ENCODE data around the gene MX2.

The MX2 gene

DNA sequence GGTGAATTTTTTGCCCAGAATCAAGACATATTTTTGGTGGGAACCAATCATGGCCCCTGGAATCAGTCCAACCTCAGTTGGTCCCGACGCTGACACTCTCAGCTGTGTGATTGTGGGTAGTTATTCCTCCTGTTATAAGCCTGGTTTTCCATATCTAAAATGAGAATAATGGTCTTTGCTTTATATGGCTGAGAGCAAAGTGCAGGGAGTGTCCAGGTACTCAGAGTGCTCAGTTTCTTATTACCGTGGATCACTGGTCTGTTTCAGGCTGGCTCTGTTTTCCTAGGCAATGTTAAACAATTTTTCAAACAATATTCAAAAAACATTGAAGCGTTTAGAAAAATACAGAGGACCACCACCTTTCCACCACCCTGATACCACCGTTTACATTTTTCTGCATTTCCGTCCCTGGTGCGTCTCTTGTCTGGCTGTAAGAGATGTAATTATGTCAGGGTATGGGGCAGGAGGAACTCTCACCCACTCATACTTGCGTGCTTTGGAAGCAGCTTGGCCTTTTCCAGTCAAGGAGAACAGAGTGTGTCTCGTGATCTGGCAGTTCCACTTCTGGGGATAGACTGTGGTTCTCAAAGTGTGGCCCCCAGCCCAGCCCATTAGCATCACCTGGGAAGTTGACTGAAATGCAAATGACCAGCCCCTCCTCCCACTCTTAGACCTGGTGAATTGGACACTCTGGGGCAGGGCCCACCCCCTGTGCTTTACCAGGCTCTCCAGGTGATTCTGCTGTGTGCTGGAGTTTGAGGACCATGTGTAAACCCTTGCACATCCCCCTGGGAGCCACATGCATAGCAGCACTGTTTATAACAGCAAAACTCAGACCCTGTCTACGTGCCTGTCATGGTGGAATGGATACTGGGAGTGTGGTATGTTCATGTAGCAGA is 71.0 kb downstream of the MX2 start:
- peaks cover 13% of the 10 kb centered on the region; the same call in 1 of the 2 replicates for H3K27me3 ChIP-seq (ENCODE audit: control insufficient read depth, low read length)
- 0 out of 2 replicates have a peak, but pooled peaks cover 3% of the 10 kb centered on the region for H3K4me1 ChIP-seq (ENCODE audit: control insufficient read depth, low read length)
- H3F3A ChIP-seq (ENCODE audit: control insufficient read depth, insufficient read depth) = no peaks in the 10 kb centered on the region
- TF ChIP-seq EZH2phosphoT487 (IDR thresholded peaks at IDR 0.05; ENCODE audit: borderline replicate concordance, low read length) (no peak), CTCF (IDR thresholded peaks at IDR 0.05; ENCODE audit: low read depth, low read length, poor library complexity, severe bottlenecking) (no peak)
- H4K20me1 ChIP-seq (ENCODE audit: control insufficient read depth, insufficient read depth, low read depth, low read length) = no peaks in the 10 kb centered on the region
- no peak overlapping the region for H3K27ac ChIP-seq (ENCODE audit: low read depth, low read length)
- H3K4me3 ChIP-seq (ENCODE audit: low read length) = no peak overlapping the region
- H3K36me3 ChIP-seq (ENCODE audit: control insufficient read depth, low read length) = no peaks in the 10 kb centered on the region
- H3K9me3 ChIP-seq (ENCODE audit: control insufficient read depth, insufficient read depth, low read length) = peaks cover 3% of the 10 kb centered on the region; the same call in 1 of the 2 replicates
- no peaks in the 10 kb centered on the region for H3K9me2 ChIP-seq (replicated peaks; ENCODE audit: control insufficient read depth, low read length)
- H3K4me2 ChIP-seq (ENCODE audit: low read length) = no peak overlapping the region
- H3K79me2 ChIP-seq (ENCODE audit: control insufficient read depth, low read length) = no peaks in the 10 kb centered on the region

GRCh38 chr21:41433566-41433965 is 71.7 kb downstream of the MX2 start:
- peaks cover 7% of the 10 kb centered on the region; the same call in 1 of the 2 replicates for H3K27me3 ChIP-seq (ENCODE audit: control insufficient read depth, low read length)
- no peaks in the 10 kb centered on the region for H3F3A ChIP-seq (ENCODE audit: control insufficient read depth, insufficient read depth)
- peaks cover 3% of the 10 kb centered on the region; the same call in 1 of the 2 replicates for H3K9me3 ChIP-seq (ENCODE audit: control insufficient read depth, insufficient read depth, low read length)
- 0 out of 2 replicates have a peak, but pooled peaks cover 3% of the 10 kb centered on the region for H3K4me1 ChIP-seq (ENCODE audit: control insufficient read depth, low read length)
- H3K27ac ChIP-seq (ENCODE audit: low read depth, low read length) = no peak overlapping the region
- no peak for TF ChIP-seq EZH2phosphoT487 (IDR thresholded peaks at IDR 0.05; ENCODE audit: borderline replicate concordance, low read length)
- no peak for TF ChIP-seq CTCF (IDR thresholded peaks at IDR 0.05; ENCODE audit: low read depth, low read length, poor library complexity, severe bottlenecking)
- no peaks in the 10 kb centered on the region for H3K9me2 ChIP-seq (replicated peaks; ENCODE audit: control insufficient read depth, low read length)
- H4K20me1 ChIP-seq (ENCODE audit: control insufficient read depth, insufficient read depth, low read depth, low read length) = no peaks in the 10 kb centered on the region
- no peak overlapping the region for H3K4me2 ChIP-seq (ENCODE audit: low read length)
- no peaks in the 10 kb centered on the region for H3K79me2 ChIP-seq (ENCODE audit: control insufficient read depth, low read length)
- H3K36me3 ChIP-seq (ENCODE audit: control insufficient read depth, low read length) = no peaks in the 10 kb centered on the region
- H3K4me3 ChIP-seq (ENCODE audit: low read length) = no peak overlapping the region

GRCh38 chr21:41435706-41436105 is 73.9 kb downstream of the MX2 start:
- Histone ChIP-seq H3K4me2 (ENCODE audit: low read length) (no peak overlapping the region), H3F3A (ENCODE audit: control insufficient read depth, insufficient read depth) (no peaks in the 10 kb centered on the region), H3K9me2 (replicated peaks; ENCODE audit: control insufficient read depth, low read length) (no peaks in the 10 kb centered on the region), H3K36me3 (ENCODE audit: control insufficient read depth, low read length) (no peaks in the 10 kb centered on the region), H4K20me1 (ENCODE audit: control insufficient read depth, insufficient read depth, low read depth, low read length) (no peaks in the 10 kb centered on the region), H3K79me2 (ENCODE audit: control insufficient read depth, low read length) (no peaks in the 10 kb centered on the region), H3K4me1 (ENCODE audit: control insufficient read depth, low read length) (0 out of 2 replicates have a peak, but pooled peaks cover 3% of the 10 kb centered on the region), H3K4me3 (ENCODE audit: low read length) (no peak overlapping the region), H3K27ac (ENCODE audit: low read depth, low read length) (no peak overlapping the region), H3K27me3 (ENCODE audit: control insufficient read depth, low read length) (peaks cover 3% of the 10 kb centered on the region; the same call in 1 of the 2 replicates), H3K9me3 (ENCODE audit: control insufficient read depth, insufficient read depth, low read length) (peaks cover 3% of the 10 kb centered on the region; the same call in 1 of the 2 replicates)
- no peak for TF ChIP-seq EZH2phosphoT487 (IDR thresholded peaks at IDR 0.05; ENCODE audit: borderline replicate concordance, low read length)
- TF ChIP-seq CTCF (IDR thresholded peaks at IDR 0.05; ENCODE audit: low read depth, low read length, poor library complexity, severe bottlenecking) = no peak

Measured in DOHH2 (cell line).